ENCODE data around the gene HS6ST2.

HS6ST2 gene

DNA sequence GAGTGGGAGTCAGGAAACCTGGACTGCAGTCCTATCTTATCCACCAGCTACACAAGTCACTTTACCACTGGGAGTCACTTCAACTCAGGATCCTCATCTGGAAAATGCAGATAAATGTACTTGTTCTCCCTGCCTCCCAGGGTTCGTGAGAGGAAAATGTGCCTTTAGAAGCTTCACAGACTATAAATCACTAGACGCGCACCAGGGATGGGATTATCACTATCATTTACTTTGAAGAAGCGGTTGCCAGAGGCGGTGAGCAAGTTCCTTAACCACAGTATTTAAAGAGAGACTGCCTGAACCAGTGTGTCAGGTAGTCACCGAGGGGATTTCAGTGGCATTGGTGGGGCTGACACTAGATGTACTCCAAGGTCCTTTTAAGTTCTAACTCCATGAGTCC, 219.5 kb downstream of the HS6ST2 start:
- DNase-seq: no peak

GRCh38 chrX:132737743-132738142, 220.7 kb downstream of the HS6ST2 start:
- peak; percentile 32 for DNase-seq

- no peak for DNase-seq
Observed at GRCh38 chrX:132732236-132732635, 226.2 kb downstream of the HS6ST2 start.

GRCh38 chrX:132730726-132731125, 227.7 kb downstream of the HS6ST2 start:
- DNase-seq: no peak

DNA sequence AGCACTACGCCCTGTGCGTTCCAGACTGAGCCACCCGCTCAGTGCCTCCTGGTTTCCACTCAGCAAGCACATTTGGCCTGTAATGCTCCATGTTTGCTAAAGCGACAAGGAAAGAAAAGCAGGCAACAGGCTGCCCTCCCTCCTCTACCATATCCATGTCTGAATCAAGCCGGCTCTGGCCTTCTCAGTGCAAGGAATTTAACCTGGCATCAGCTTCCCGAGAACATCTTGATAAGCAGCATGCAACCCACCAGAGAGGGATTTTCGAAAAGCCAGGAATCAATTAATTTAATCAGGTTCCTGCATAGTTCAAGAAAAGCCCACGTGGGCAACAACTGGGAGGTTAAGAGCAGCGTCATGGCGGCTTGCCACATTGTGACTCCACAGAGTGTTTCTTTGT, 228.2 kb downstream of the HS6ST2 start:
- no peak for DNase-seq

- DNase-seq: no peak
Observed at GRCh38 chrX:132728296-132728695, 230.1 kb downstream of the HS6ST2 start.

DNA sequence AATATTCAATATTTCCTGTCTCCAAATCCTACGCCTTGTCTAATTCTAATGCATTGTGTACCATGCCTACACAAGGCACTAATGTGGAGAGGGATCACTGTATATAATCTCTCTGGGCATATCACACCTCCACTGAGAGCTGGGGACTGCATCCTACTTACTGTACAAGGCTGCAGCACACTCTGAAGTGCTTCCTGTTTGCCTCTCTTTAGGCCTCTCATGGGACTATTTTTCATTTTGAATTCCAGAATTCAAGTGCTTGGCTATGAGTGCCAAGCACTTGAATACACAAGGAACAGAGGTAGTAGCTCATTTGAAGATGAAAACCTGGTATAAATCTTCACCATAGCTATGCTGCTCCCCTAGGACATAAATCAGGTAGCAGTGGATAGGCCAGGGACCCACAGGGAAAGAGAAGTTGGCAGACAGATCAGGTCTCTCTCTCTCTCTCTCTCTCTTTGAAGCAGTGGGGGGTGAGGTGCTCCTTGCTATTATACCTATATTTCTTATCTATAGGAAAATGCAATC, 239.9 kb downstream of the HS6ST2 start:
- DNase-seq: no peak

DNA sequence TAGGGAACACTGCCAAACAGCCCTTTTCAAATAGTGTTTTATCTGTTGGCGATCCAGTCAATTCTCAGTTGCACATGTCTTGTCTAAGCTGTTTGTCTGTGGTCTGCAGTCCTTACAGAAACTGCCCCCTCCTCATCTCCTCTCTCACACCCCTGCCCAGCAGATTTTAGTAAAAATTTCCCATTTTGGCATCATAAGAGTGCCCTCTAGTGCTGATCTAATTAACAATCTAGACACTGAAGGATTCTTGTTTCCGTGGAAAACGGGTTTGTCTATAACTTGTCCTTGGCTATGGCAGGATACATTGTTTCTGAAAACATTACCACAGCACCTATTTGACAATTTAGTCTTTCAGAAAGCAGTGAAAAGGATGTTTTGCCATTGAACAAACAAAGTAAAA, 242.4 kb downstream of the HS6ST2 start:
- no peak for DNase-seq

- DNase-seq: no peak
Observed at GRCh38 chrX:132714913-132715312, 243.5 kb downstream of the HS6ST2 start.

DNA sequence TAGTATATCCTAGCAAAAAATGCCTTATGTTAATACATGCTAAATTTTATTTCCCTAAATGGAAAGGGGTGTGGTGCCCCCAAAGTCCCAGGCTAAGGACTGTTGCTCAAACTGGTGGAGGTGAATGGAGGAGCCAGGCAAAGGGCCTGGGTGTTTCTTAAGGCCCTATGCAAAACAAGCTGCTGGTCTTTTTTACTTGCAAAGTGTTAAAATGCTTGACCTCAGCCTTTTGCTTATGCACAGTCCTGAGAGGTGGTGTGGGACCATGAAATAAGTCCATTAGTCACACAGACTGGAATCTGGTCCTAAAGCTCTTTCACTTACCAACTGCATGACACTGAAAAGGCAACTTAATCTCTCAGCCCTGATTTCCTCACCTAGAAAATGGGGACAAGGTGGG, 246.1 kb downstream of the HS6ST2 start:
- DNase-seq: no peak

DNA sequence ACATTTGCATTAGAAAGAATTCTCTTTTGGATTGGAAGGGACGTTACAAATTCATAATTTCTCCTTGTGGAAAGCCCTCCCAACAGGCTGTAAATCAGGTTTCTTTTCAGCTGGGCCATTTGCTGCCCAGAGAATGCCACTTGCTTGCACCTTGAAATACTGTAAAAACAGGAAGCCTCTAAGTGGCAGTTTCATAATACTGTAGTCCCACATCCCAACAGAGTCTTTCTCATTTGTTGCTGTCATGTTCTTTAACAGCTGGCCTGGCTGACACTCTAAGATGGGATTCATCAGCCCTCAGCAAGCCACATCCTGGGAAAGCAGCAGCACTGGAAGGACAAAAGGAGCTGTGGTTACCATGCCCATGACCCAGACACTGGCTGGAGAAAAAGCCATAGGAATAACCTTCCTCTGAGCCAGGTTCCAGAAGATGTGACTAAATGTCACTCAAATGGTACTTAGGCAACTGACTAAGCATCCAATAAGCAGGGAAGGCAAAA, 247.7 kb downstream of the HS6ST2 start:
- no peak for DNase-seq

- DNase-seq: no peak
Observed at GRCh38 chrX:132708529-132708928, 249.9 kb downstream of the HS6ST2 start.

- no peak for DNase-seq
Observed at GRCh38 chrX:132704769-132705168, 253.7 kb downstream of the HS6ST2 start.

GRCh38 chrX:132694382-132694781, 264.0 kb downstream of the HS6ST2 start:
- no peak for DNase-seq

- DNase-seq: no peak
Observed at GRCh38 chrX:132692526-132692925, 265.9 kb downstream of the HS6ST2 start.

DNA sequence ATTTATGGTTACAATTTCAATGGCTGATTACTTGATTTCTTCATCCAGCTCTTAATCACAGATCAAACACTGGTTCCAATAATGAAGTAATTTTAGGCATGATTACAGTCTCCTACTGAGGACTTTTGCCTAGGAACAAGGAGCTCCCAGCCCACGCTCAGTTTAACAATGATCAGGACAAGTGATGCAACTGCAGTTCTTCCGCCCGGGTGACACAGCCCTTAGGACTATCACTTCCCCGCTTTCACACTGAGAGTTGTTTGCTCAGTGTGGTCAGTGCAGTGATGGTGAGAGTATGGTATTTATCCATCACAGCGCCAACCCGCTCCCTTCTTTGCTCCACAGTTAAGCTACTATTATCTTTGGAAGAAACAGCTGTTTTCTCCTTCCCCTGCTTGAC, 266.4 kb downstream of the HS6ST2 start:
- no peak for DNase-seq

- DNase-seq: no peak
Observed at GRCh38 chrX:132689612-132690563, 268.5 kb downstream of the HS6ST2 start.

- DNase-seq: no peak
Observed at GRCh38 chrX:132685276-132685675, 273.2 kb downstream of the HS6ST2 start.

DNA sequence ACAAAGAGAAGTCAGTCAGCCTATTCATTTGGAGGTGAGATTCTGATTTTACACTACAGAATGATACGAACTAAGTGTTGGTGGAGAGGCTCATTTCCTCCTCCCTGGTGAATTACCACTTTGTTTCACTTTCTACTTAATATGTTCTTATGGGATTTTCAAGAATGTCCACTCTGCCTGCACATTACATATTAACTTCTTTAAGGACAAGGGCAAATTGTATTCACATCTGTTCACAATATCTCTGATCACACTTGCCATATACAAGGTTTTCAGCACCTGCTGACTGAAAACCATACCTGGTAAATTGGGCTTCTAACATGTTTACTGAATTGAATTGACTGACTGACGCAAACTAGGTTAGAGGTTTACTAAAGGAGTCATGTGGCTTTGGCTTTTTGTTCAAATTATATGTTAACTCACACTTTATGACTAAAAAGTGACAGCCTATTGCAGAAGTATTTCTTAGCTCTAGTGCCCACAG, 281.2 kb downstream of the HS6ST2 start:
- DNase-seq: no peak

- no peak for DNase-seq
Observed at GRCh38 chrX:132676561-132677186, 281.8 kb downstream of the HS6ST2 start.

GRCh38 chrX:132676102-132676501, 282.3 kb downstream of the HS6ST2 start:
- no peak for DNase-seq

DNA sequence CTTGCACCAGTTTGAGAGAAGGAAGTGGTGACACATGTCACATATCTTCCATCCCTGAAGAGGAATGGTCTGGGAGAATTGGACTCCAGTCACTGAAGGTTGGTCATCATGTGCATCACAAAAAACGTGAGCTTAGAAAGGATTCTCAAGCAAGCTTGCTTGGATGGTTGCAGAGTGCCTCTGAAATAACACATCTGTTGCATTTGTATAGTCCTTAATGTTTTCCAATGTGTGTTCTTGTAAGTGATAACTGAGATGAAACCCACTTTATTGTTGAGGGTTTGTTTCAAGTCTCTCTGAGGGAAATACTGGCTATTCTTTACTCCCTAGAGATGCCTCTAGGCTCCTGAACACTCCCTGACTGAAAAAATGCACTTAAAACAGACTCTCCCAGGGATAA, 285.1 kb downstream of the HS6ST2 start:
- no peak for DNase-seq

- no peak for DNase-seq
Observed at GRCh38 chrX:132671229-132671641, 287.2 kb downstream of the HS6ST2 start.

DNA sequence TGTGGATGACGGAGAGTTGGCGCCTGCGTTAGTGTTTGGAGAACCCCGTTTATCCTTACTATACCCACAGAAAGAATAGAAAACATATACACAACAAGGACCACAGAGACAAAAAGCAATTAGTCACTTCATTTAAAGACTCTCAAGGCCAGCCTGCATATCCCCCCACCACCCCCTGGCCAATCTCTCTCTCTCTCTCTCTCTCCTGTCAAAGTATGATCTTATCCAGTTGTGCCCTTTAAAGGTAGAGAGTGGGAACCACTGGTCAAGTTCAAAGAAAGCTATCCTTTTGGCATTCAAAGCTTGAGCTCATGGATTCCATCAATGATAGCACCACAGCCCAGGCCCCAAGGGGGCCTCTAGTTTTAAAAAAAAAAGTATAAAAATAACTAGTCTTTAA, 289.3 kb downstream of the HS6ST2 start:
- no peak for DNase-seq
